ENCODE results near the gene NKIRAS2. TPM values are rescaled to one million over a fixed set of nuclear protein-coding genes. Genes with fewer than 3 reads are reported as not detected.
A peak's percentile ranks its signal among the peaks of the same experiment; 100 is the strongest.

NKIRAS2 gene
- total RNA-seq, 1 experiment from 2014 or later = 38.0 TPM

DNA sequence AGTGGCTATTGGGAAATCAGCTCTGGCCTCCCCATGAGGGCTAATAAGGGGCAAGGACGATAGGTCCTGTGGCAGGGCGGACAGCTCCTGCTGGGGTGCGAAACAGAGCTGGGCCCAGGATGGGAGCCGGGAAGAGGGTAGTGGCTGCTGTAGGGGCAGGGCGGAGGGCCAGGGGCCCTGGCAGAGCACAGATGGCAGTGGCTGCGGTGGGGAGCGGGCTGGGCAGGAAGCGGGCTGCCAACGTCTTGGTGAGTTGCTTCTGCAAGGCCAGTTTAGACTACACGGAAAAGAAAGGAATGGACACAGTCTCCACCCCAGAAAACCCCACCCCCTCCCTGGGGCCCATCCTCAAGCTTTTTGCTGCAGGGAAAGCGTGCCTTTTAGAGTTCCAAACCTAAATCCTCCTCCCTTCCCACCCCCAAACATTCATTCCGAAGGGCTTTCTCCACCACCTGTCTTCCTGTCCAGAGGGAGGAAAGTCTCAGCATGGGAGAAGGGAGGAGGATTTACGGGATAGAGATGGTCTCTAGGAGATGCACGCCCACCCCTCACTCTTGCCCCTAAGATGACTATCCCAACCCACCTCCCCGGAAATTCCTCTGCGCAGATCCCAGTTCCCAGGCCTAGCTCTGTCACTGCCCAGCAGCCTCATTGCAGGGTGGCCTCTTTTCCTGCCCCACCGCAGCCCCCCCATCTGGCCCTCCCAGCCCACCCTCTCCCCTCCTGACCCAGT, 7.1 kb downstream of the NKIRAS2 start:
- DNase-seq (ENCODE audit: low read depth) = no peak

DNA sequence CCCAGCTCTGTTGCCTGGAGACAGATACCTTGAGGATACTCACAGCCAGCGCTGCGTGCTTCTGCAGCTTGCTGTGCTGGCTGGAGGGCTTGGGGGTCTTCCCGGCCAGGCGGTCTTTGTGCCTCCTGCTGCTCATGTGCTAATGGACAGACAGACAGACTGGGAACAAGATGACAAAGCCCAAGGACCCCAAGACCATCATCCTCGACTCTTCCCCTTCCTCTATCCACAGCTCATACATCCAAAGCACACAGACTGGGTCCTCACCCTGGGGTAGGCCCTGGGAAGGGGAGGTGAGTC, 7.7 kb downstream of the NKIRAS2 start:
- DNase-seq (ENCODE audit: low read depth) = no peak

DNA sequence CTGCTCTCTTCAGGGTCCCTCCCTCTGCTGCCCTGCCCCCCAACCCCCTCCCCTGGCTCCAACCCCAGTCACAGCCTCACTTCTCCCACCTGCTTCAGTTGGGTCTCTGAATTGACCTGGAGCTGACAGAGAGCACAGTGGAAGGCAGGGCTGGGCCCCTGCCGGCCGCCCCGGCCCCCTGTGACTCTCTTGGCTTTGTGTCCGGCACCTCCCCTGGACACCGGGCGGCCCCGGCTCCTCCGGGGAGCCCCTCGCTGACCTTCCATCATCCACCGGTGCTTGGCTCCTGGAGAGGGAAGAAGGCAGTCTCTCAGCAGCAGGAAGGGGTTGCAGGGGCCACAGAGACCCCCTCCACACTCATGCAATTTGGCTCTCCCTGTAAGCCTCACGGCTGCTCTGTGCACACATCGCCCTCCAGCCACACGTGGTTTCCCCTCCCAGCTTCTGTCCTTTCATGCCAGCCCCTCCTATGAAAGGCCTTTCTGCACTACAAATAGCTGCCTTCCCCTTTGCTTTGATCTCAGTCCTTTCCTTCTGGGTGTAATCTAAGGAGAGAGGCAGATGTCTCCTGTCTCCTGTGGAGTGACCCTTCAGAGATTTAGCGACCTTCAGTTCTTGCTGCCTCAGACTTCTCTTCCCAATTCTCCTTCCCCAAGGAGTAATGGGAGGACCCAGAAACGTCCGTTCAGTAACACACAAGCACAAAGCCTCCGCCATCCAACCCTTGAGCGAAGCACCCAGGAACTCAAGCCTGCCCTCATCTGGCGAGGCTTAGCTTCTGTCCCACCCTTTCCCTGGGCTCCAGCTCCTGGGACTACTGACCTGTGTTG, 8.3 kb downstream of the NKIRAS2 start:
- no peak for DNase-seq (ENCODE audit: low read depth)

DNA sequence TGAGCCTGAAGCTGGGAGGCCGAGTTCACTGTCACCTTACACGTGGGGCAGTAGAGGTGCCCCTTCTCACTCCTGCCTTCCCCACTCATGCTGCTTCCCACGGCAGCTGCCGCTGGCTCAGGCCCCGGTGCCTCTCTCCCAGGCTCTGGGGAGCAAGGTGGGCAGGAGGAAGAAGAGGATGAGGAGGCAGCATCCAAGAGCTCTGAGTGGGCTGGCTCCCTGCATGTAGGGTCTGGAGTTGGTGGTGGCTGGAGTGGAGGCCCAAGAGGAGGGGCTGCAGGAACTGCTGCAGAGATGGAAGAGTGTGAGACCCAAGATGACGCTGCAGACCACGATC, 8.9 kb downstream of the NKIRAS2 start:
- DNase-seq (ENCODE audit: low read depth) = no peak

DNA sequence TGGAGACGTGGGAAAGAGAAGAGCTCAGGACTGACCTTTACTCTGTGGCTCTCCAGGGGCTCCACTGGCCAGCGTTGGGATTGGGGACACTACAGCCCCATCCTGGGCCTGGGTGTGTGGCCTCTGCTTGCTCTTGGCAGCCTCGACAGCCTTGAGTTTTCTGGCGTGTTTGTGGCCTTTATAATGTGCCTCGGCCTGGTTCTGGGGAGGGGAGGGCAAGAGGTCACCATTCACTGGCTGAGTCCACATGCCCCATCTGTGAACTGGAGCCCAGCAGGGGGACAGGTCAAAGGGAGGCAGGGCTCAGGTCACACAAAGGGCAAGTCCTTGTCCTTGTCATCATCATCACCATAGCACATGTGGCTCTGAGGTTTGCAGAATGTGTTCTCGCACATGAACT, 11.7 kb downstream of the NKIRAS2 start:
- no peak for DNase-seq (ENCODE audit: low read depth)

DNA sequence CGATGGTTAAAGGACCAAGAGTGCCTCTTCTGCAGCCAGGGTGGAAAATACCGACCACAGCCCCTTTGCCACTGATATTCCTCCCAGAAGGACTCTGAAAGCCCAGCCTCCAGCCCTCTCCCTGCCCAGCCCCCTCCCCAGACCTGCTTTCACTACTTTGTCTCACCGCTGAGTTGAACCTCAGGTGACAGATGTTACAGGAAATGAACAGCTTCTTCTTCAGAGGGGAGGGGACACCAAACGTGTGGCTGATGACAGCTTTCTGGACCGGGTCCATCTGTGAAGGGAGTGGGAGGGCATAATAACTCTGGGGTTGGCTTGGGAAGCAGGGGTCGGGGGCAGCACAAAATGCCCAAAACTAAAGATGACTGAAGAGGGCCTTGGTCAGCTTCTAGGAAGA, 14.2 kb downstream of the NKIRAS2 start:
- DNase-seq (ENCODE audit: low read depth) = no peak

DNA sequence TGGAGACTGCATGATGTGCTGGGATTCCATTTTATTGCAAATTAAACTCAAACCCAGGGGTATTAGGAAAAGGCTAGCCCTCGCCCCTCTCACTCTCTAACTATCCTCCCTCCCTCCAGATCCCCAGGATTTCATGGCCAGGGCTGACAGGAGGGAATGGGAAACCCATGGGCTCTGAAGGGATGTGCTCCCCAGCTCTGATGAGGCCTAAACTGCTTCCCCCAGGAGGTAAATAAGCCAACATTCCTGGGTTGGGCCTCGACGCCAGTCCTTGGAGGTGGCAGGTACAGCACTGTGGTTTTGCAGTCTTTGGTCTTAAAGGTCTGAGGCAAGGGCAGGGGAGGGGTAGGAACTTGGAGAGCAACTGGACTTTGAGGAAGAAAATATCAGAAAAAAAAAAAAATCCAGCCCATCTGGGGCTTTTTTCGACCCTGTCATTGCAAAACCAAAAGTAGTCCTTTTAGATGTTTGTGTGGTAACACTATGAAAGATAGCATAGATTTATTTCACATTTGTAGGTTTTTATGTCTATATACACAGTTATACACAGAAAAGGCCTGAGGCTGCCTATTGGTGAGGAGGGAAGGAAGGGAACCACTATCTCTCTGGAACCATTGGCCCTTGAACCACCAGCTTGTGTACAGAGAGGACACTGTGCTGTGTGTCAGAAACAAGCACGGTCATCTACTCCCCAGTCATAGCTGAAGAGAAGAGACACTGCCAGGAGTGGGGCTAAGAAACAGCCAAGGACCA, 18.5 kb downstream of the NKIRAS2 start:
- DNase-seq (ENCODE audit: low read depth) = no peak

DNA sequence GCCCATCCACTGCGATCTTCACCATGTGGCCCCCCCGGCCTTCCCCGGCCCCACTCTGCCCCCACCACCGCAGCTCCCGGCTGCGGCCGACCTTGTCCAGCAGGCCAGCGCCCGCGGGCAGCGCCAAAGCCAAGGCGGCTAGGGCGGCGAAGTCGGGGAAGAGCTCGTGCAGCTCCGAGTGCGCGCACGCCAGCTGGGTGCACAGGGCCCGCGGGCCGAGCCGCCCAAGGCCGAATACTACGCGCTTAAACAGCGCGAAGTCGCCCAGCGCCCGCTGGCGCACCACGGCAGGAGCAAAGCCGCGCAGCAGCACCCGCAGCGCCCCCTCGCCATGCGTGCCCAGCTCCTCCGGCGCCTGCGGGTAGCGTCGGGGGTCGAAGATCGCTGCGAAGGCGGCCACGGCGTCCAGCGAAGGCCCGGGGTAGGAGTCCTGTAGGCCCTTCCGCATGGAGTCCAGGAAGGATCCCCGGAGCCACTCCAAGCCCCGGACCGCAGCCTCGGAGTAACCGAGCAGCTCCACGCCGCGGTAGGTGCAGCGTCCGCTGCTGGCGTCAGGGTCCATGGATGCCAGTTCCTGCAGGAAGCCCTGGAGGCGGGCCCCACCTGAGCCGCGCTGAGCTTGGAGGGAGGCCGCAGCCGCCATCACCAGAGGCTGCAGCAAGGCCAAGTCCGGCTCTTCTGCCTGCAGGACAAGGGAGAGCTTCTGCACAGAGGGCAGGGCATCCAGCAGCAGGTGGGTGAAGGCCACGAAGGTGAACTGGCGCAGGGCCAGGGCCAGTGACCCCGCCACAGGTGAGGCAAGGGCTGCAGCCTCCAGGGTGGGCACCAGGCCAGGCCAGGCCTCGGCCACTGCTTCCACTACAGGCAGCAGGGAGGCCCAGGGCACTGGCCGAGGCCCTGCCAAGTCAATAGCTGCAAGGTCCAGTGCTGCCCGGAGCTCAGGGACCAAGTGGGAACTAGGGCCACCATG, 20.2 kb downstream of the NKIRAS2 start:
- no peak for DNase-seq (ENCODE audit: low read depth)

DNA sequence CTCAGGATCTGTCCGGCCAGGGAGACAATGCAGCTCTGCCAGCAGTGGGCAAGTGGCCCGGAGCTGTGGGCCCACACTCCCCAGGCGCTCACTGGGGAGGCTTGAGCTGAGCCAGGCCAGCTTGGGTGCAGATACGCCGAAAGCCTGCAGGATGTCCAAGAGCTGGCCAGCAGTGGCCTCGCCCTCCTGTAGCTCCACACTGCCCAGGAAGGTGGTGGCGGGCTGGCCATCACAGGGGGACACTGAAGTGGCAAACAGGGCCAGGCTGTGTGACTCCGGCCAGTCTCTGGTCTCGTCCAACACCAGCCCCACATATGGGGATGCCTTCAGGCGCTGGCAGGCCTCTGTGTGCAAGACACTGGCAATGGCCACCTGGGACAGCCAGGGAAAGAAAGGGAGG, 20.9 kb downstream of the NKIRAS2 start:
- no peak for DNase-seq (ENCODE audit: low read depth)

DNA sequence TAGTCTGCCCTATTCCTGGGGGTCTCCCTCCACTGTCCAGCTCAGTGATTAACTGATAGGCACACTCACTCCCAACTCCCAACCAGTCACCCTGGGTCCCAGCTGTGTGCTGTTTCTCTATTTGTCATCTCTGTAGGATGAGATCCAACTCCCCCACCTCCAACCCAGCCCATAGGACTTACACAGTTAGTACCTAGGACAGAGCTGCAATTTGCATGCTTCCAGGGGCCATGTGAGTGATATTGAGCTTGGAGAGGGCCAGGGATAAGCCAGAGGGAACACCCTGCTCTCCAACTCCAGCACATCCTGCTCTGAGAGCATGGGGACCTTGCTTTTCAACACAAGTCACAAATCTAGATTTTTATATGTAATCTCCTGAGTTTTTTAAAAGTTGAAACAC, 21.7 kb downstream of the NKIRAS2 start:
- no peak for DNase-seq (ENCODE audit: low read depth)

DNA sequence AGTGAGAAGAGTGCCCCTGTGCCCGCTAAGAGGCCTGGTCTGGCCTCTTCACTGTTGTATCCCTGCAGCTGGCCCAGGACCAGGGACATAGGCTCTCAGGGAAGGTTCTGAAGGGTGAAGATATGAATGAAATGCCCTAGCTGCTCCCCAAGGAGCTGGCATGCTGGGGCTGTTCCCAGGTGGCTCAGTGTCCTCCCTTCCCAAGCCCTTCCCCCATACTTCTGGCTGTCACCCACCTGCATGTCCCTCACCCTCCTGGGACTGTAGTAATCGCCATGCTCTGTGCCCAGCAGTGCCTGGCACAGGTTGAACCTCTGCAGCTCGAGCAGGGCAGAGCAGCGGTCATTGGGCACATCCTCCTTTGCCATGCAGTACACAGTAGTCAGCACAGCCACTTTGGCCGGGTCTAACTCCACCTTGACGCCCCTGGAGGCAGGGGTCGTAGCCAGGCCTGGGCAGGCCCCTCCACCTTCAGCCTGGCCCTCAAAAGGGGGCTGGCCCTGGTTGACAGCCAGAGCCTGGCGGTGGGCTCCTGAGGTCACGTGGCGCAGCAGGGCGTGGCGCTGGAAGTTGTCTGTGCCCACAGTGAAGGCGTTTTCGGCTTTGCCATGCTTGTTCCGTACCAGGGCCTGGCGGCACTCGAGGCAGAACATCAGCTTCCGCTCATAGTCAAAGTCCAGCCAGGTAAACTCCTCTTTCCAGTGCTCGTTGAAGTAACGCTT, 22.9 kb downstream of the NKIRAS2 start:
- no peak for DNase-seq (ENCODE audit: low read depth)

DNA sequence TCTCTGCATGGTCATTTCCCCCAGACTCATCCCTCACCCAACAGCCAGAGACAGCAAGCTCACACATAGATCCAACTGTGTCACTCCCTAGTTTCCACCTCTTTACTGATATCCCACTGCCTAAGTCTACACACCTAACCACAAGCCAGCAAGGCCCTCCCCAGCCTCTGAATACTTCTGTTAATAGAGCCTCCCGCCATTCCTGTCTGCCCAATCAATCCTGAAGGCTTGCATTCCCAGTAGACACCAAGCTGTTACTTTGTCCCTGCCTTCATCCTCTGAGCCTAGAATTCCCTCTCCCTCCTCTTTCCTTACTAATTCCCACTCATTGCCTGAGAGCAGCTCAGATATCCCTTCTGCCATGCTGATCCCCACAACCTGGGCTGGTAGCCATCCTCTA, 25.8 kb downstream of the NKIRAS2 start:
- no peak for DNase-seq (ENCODE audit: low read depth)

DNA sequence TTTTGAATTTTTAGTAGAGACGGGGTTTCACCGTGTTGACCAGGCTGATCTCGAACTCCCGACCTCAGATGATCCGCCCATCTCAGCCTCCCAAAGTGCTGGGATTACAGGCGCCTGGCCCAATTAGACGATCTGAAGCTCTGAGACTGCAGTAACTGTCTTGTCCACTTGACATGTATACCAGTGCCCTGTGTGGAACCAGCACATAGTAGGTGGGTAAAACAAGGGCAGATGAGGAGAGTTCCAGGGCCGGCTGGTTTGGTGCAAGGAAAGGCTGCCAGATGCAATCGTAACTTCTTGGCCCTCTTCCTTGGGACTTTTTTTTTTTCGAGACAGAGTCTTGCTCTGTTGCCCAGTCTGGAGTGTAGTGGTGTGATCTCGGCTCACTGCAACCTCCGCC, 27.5 kb downstream of the NKIRAS2 start:
- DNase-seq (ENCODE audit: low read depth) = no peak

DNA sequence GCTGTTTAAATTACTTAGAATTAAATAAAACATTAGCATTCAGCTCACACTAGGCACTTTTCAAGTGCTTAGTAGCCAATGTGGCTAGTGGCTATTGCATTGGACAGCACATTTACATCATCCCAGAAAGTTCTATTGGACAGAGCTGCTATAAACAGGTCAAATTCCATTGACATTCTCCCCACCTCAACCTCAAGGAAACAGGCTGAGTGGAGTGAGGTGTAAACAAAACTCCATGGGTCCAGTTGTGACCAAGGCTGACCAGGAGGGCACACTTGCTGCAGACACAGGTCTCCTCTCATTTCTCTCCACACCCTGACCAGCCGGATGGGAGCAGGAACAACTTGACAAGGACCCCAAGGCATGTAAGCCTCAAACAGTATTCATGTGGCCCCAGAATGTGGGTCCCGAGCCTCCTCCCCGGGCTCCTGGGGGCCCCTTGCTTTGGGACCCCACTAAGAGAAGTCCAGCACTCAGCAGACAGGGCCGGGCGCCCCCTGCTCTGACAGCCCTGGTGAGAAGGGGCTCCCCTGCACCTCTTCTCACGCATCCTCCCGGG, 30.0 kb downstream of the NKIRAS2 start:
- DNase-seq (ENCODE audit: low read depth) = no peak

DNA sequence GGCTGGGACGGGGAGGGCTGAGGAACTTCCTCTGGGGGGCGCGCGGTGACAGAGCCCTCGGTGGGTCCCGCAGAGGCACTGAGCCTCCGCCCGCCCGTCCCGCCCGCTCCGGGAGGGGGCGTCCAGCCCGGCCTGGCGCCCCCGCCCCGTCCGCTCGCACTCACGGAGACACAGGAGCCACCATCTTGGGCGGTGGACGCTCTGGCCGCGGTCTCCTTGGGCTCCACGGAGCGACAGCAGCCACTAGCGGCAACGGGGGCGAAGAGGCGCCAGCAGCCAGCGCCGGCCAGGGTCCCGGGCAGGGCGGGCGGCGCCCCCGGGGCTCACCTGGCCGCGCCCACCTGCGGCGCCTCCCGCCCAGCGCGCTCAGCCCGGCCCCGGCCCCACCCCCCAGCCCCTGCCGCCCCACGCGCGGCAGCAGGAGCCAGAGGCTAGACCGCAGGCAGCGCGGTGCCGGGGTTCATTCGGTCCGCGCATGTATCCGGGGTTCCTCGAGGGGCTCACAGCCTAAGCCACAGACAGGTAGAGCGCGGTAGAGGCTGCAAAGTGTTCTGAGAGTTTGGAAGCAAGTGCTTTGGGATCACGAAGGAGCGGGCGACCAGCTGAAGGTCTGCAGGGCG, 30.6 kb downstream of the NKIRAS2 start, which contains the start of gene C17orf113:
Gene C17orf113 (minus strand): TSS at position 209 of the 620 bp plus-strand sequence. CDS start 7,225 bp downstream, outside the sequence.
- DNase-seq (ENCODE audit: low read depth) = peak; percentile 35

DNA sequence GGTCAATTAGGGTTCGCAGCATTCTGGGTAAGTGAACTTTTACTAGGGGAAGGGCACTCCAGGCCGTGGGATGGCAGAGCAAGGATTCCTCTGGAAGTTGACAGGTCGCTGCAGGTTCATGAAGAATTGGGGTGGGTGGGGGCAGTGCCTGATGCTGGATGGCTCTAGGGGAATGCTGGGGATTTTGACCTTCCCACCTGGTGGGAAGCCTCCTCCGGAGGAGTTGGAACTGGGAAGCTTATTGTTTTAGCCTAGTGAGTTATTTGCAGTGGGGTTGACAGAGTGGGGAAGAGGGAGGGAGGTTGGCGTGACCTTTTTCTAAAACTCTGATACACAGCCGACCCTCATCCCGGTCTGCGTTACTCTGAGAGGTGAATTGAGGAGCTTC, 31.1 kb downstream of the NKIRAS2 start:
- DNase-seq (ENCODE audit: low read depth) = no peak

DNA sequence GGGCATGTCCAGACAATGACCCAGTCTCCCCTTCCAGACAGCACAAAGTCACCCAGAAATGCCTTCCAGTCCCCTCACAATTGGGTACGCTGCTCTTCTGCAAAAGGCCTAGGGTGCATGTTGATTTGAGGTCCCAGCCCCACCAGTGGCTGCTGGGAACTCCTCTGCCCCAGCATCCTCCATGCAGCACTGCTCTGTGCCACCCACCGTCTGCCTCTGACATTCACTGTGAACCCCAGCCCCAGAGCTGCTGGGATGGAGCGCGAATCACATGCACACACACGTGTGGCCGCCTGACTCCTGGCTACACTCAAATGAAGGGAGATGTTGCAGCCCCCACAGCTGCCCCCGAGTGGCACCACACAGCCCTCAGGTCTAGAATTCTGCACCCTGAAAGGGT, 31.8 kb downstream of the NKIRAS2 start:
- no peak for DNase-seq (ENCODE audit: low read depth)

DNA sequence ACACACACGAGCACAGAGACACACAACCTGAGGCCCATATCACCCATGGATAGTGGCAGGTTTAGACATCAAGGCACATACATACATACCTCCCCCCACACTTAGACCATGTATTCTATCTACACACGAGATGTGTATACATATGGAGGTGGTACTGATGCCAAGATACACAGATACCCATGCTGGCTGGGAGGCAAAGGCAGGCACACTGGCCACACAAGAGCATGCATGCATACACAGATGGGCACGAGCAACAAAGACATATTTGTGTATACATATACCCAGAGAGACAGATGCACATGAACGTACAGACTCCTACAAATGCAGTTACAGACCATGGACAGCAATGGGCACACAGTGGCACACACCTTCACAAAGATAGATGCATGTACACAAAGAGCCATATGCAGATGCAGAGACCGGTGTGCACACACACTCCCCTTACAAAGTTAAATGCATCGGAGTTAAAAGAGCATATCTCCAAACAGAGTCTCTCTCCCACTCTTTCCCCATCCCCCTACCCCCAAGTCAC, 32.5 kb downstream of the NKIRAS2 start:
- no peak for DNase-seq (ENCODE audit: low read depth)

DNA sequence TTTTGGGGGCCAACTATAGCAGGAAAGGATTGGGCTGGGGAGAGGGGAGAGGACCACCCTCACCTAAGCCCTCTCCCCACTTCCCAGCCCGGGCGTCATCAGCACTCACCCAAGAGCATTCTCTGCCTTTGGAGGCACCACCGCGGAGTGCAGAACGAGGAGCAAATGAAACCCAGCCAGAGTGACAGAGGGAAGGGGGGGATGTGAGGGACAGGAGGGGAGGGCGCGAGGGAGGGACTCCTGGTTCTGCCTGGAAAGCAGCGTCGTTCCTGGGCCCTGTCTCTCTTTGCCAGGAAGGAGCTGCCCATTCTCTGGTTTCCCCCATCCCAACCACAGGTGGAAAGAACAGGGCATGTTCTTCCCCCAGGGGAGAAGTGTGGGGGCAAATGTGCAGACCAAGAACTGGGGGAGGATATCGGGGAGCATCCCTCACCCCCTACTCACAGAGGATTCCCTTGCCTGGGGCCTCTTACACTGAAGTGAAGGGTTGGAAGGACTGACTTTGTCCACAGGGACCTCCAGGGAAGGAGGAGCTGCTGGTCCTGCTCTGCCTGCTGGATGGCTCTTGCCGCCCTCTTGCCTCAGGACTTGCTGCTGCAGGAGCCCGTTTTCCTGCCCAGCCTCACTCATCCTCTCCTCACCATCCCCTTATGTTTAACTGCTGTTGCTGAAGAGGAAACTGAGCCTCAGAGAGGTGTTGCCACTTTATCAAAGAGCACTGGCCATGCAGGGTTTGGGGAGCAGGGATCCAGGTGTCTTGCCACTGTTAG, 34.0 kb downstream of the NKIRAS2 start:
- no peak for DNase-seq (ENCODE audit: low read depth)
